HG03342 (cell line): ENCODE data around the gene YWHAB.
"Not testable (repeated sequence)": the region's sequence is repeated elsewhere in the genome, so short reads cannot be mapped to it uniquely, and the experiment has no call there.

Experiments used
- ATAC-seq: cut with Tn5 transposase; IDR thresholded peaks from one replicate; pipeline ENCODE4 v1.9.1; 2021; ENCODE audit warnings: mild to moderate bottlenecking, moderate library complexity; ENCODE audit not compliant: unreplicated experiment

Gene YWHAB

GRCh38 chr20:44885392-44886265 is at the start of gene YWHAB:
YWHAB (plus strand) TSS chr20:44885705; CDS start chr20:44901534, 15,829 bp downstream.
- peak; percentile 88 for ATAC-seq

- no peak for ATAC-seq
Measured at GRCh38 chr20:44836601-44837120, 48.8 kb upstream of the YWHAB start.

- no peak for ATAC-seq
Measured at GRCh38 chr20:44837946-44838345, 47.6 kb upstream of the YWHAB start.

- no peak for ATAC-seq
Measured at GRCh38 chr20:44838521-44838920, 47.0 kb upstream of the YWHAB start.

GRCh38 chr20:44839481-44839880 is 46.0 kb upstream of the YWHAB start:
- ATAC-seq: no peak

GRCh38 chr20:44840826-44841225 is 44.7 kb upstream of the YWHAB start:
- ATAC-seq: no peak

GRCh38 chr20:44841955-44842354 is 43.5 kb upstream of the YWHAB start:
- no peak for ATAC-seq

GRCh38 chr20:44843876-44844275 is 41.6 kb upstream of the YWHAB start:
- no peak for ATAC-seq

- no peak for ATAC-seq
Measured at GRCh38 chr20:44848254-44849015, 37.1 kb upstream of the YWHAB start.

- ATAC-seq: no peak
Measured at GRCh38 chr20:44849703-44850102, 35.8 kb upstream of the YWHAB start.

- ATAC-seq: no peak
Measured at GRCh38 chr20:44850272-44850671, 35.2 kb upstream of the YWHAB start.

- ATAC-seq: no peak
Measured at GRCh38 chr20:44850837-44851236, 34.7 kb upstream of the YWHAB start.

GRCh38 chr20:44851545-44851944 is 34.0 kb upstream of the YWHAB start:
- no peak for ATAC-seq

- no peak for ATAC-seq
Measured at GRCh38 chr20:44856442-44856841, 29.1 kb upstream of the YWHAB start.

- ATAC-seq: no peak
Measured at GRCh38 chr20:44856856-44857448, 28.6 kb upstream of the YWHAB start.

- ATAC-seq: no peak
Measured at GRCh38 chr20:44858606-44859360, 26.7 kb upstream of the YWHAB start.

- no peak for ATAC-seq
Measured at GRCh38 chr20:44861531-44862006, 23.9 kb upstream of the YWHAB start.

- no peak for ATAC-seq
Measured at GRCh38 chr20:44862286-44862685, 23.2 kb upstream of the YWHAB start.

GRCh38 chr20:44863365-44864084 is 22.0 kb upstream of the YWHAB start:
- not testable (repeated sequence) for ATAC-seq

GRCh38 chr20:44864493-44864892 is 21.0 kb upstream of the YWHAB start:
- ATAC-seq: not testable (repeated sequence)
